RWPE2 (cell line): ENCODE measurements around the gene PRCC.
A peak's percentile ranks its signal among the peaks of the same experiment; 100 is the strongest.

ENCODE experiments used
- ATAC-seq: fragments of 200-7000 bp; cut with Tn5 transposase; 3 replicates; pipeline ENCODE4 v1.9.1; 2021; ENCODE audit warnings: low read depth
- DNase-seq: peaks from one replicate; pipeline ENCODE4 v3.0.0-alpha.2; 2020; ENCODE audit warnings: low spot score
- H3K27ac ChIP-seq: fragments of 450-650 bp; 2 replicates; pipeline ENCODE4 v1.5.1; 2017; ENCODE audit warnings: mild to moderate bottlenecking; ENCODE audit not compliant: poor library complexity, severe bottlenecking
- H3K27me3 ChIP-seq: fragments of 250-450 bp; sonication (Bioruptor Pico); 2 replicates; pipeline ENCODE4 v1.5.1; 2021; ENCODE audit warnings: mild to moderate bottlenecking, moderate library complexity; ENCODE audit not compliant: insufficient read depth, poor library complexity, severe bottlenecking
- H3K36me3 ChIP-seq: fragments of 250-450 bp; sonication (Bioruptor Pico); 2 replicates; pipeline ENCODE4 v1.5.1; 2020; ENCODE audit warnings: low read depth, mild to moderate bottlenecking, moderate library complexity
- H3K4me1 ChIP-seq: fragments of 250-450 bp; sonication (Bioruptor Pico); 2 replicates; pipeline ENCODE4 v1.5.1; 2021; ENCODE audit warnings: mild to moderate bottlenecking, moderate library complexity; ENCODE audit not compliant: insufficient read depth, poor library complexity, severe bottlenecking
- H3K4me3 ChIP-seq: fragments of 250-450 bp; sonication (Bioruptor Pico); 2 replicates; pipeline ENCODE4 v1.5.1; 2021; ENCODE audit warnings: mild to moderate bottlenecking, moderate library complexity; ENCODE audit not compliant: severe bottlenecking
- H3K9me3 ChIP-seq: fragments of 250-450 bp; sonication (Bioruptor Pico); 2 replicates; pipeline ENCODE4 v1.5.1; 2021; ENCODE audit warnings: mild to moderate bottlenecking, moderate library complexity; ENCODE audit not compliant: severe bottlenecking
- TF ChIP-seq, protein P1 (sequence below): fragments of 450-650 bp; IDR thresholded peaks from one replicate; pipeline ENCODE4 v1.5.1; 2017; ENCODE audit warnings: mild to moderate bottlenecking, moderate library complexity; ENCODE audit not compliant: poor library complexity, severe bottlenecking

Gene PRCC

GRCh38 chr1:156775799-156776198 lies 8.5 kb downstream of the PRCC start:
- no peak for DNase-seq
- TF ChIP-seq, protein P1, sequence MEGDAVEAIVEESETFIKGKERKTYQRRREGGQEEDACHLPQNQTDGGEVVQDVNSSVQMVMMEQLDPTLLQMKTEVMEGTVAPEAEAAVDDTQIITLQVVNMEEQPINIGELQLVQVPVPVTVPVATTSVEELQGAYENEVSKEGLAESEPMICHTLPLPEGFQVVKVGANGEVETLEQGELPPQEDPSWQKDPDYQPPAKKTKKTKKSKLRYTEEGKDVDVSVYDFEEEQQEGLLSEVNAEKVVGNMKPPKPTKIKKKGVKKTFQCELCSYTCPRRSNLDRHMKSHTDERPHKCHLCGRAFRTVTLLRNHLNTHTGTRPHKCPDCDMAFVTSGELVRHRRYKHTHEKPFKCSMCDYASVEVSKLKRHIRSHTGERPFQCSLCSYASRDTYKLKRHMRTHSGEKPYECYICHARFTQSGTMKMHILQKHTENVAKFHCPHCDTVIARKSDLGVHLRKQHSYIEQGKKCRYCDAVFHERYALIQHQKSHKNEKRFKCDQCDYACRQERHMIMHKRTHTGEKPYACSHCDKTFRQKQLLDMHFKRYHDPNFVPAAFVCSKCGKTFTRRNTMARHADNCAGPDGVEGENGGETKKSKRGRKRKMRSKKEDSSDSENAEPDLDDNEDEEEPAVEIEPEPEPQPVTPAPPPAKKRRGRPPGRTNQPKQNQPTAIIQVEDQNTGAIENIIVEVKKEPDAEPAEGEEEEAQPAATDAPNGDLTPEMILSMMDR: no peak
- no peaks in the 10 kb centered on the region for H3K9me3 ChIP-seq
- 0 out of 3 replicates have a peak, but pooled peaks have one; percentile 31 for ATAC-seq
- no peaks in the 10 kb centered on the region for H3K27me3 ChIP-seq
- H3K4me1 ChIP-seq: peaks cover 3% of the 10 kb centered on the region
- H3K27ac ChIP-seq: no peak overlapping the region
- H3K4me3 ChIP-seq: no peak overlapping the region
- H3K36me3 ChIP-seq: peaks cover 34% of the 10 kb centered on the region

DNA sequence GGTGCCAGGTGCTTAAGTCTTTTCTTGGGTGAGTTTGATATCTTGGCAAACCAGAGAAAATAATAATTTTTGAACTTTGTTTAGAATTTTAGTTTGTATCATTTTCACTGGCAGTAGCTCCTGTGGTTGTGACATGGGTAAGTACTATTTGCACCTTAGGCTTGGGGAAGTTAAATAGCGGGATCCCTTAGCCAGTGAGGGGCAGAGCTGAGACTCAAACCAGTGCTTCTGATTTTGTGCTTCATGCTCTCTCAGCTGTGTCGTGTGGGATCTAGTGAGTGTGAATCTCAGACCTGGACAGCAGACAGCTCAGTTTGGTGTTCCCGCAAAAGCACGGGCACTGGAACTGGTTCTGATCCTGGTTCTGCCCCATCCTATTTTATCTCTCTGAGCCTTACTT lies 9.6 kb downstream of the PRCC start:
- Histone ChIP-seq H3K4me3 (no peak overlapping the region), H3K27ac (no peak overlapping the region), H3K9me3 (no peaks in the 10 kb centered on the region), H3K36me3 (peaks cover 34% of the 10 kb centered on the region), H3K4me1 (peaks cover 3% of the 10 kb centered on the region), H3K27me3 (no peaks in the 10 kb centered on the region)
- TF ChIP-seq, protein P1: no peak
- DNase-seq (no peak), ATAC-seq (peak; percentile 10; the same call in 1 of the 3 replicates)

DNA sequence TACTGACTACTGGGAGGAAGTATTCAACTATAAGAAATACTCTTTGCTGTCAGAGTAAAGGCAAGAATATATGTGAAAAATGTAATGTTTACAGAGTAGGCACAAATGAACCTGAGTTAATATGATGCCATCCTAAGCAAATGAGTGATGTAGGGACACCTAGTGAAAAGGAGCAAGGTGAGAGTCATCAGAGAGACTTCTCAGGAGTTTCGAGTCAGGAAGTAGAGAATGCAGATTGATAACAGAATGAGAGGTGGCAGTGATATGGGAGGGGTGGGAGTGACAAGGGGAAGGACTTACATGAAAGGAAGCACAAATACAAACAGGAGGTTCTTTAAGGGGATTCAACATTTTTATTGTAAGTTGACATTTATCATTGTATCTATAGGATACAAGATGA lies 10.2 kb downstream of the PRCC start:
- TF ChIP-seq, protein P1: no peak
- Histone ChIP-seq H3K27me3 (no peaks in the 10 kb centered on the region), H3K36me3 (peaks cover 34% of the 10 kb centered on the region), H3K4me1 (peaks cover 3% of the 10 kb centered on the region), H3K9me3 (no peaks in the 10 kb centered on the region), H3K27ac (no peak overlapping the region), H3K4me3 (no peak overlapping the region)
- ATAC-seq (no peak), DNase-seq (no peak)

- H3K36me3 ChIP-seq: peaks cover 57% of the 10 kb centered on the region
- H3K9me3 ChIP-seq: no peaks in the 10 kb centered on the region
- ATAC-seq (no peak), DNase-seq (no peak)
- no peaks in the 10 kb centered on the region for H3K4me1 ChIP-seq
- H3K27ac ChIP-seq: no peak overlapping the region
- no peak overlapping the region for H3K4me3 ChIP-seq
- TF ChIP-seq, protein P1: no peak
- H3K27me3 ChIP-seq: no peaks in the 10 kb centered on the region
Observed at GRCh38 chr1:156781585-156782186, 14.4 kb downstream of the PRCC start.

DNA sequence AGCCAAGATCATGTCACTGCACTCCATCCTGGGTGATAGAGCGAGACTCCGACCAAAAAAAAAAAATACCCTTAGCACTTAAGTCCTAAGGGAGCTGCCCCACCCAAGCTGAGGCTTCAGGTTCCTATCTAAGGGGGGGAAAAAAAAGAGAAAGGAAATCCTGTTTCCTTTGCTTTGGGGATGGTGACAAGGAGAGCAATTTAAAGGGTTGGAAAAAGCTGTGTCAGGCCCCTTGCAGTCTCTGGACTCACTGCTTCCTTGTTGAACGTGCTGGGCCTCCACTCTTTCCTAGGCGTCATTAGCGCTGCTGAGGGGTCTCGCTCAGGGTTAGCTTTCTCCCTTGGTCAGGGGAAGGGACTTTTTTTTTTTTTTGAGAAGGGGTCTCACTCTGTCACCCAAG lies 18.1 kb downstream of the PRCC start:
- no peak overlapping the region for H3K27ac ChIP-seq
- TF ChIP-seq, protein P1: no peak
- no peaks in the 10 kb centered on the region for H3K27me3 ChIP-seq
- ATAC-seq (no peak), DNase-seq (no peak)
- H3K9me3 ChIP-seq: no peaks in the 10 kb centered on the region
- no peak overlapping the region for H3K4me3 ChIP-seq
- H3K4me1 ChIP-seq: no peaks in the 10 kb centered on the region
- H3K36me3 ChIP-seq: peaks cover 85% of the 10 kb centered on the region
